Measurements from ENCODE around the gene WBP4. TPM values are rescaled to one million over a fixed set of nuclear protein-coding genes. Genes with fewer than 3 reads are reported as not detected.

WBP4 gene
- total and polyA plus RNA-seq, 9 of the 15 experiments (the other 6 are each of a cell fraction or from before 2014, with no cell fraction given): 5.5 to 12.2 (median 7.9) TPM

GRCh38 chr13:41019011-41019487 is 42.3 kb upstream of the WBP4 start, which contains the start of gene ELF1 (continued):
- TF ChIP-seq TCF7 (IDR thresholded peaks at IDR 0.05; ENCODE audit: borderline replicate concordance): no peak
- no peak for TF ChIP-seq HDAC8 (tag; IDR thresholded peaks at IDR 0.05)
- no peak for TF ChIP-seq SETDB1 (IDR thresholded peaks at IDR 0.05; ENCODE audit: low read length)
- peak; percentile 56; the same call in 1 of the 2 replicates for TF ChIP-seq HDAC2 (IDR thresholded peaks at IDR 0.05)
- TF ChIP-seq DDX20 (tag; IDR thresholded peaks at IDR 0.05; ENCODE audit: low read depth): 0 out of 2 replicates have a peak, but pooled peaks have one; percentile 31
- no peak for TF ChIP-seq ZNF395 (CRISPR knock-in tag; IDR thresholded peaks at IDR 0.05)
- no peak for TF ChIP-seq SNAPC5 (CRISPR knock-in tag; IDR thresholded peaks at IDR 0.05)
- no peak for TF ChIP-seq SAFB2 (IDR thresholded peaks at IDR 0.05; ENCODE audit: borderline replicate concordance, low read depth, low read length, severe bottlenecking)
- TF ChIP-seq NFRKB (IDR thresholded peaks at IDR 0.05; ENCODE audit: low read depth): peak; percentile 96
- no peak for TF ChIP-seq POLR2AphosphoS5 (IDR thresholded peaks at IDR 0.05; ENCODE audit: control insufficient read depth, insufficient read depth, low read depth, low read length)
- no peak for TF ChIP-seq ZNF280A (IDR thresholded peaks at IDR 0.05; ENCODE audit: low read depth, partially characterized antibody)
- no peak for TF ChIP-seq MECOM (CRISPR knock-in tag; IDR thresholded peaks at IDR 0.05)
- TF ChIP-seq MYNN (IDR thresholded peaks at IDR 0.05): peak; percentile 66
- no peak for TF ChIP-seq MYNN (CRISPR knock-in tag; IDR thresholded peaks at IDR 0.05)
- peak; percentile 43; the same call in 1 of the 2 replicates for TF ChIP-seq SOX6 (IDR thresholded peaks at IDR 0.05)
- no peak for TF ChIP-seq ETV5 (CRISPR knock-in tag; IDR thresholded peaks at IDR 0.05; ENCODE audit: low read depth)
- no peak for TF ChIP-seq CHCHD3 (CRISPR knock-in tag; IDR thresholded peaks at IDR 0.05)
- no peak for TF ChIP-seq SIX5 (IDR thresholded peaks at IDR 0.05; ENCODE audit: borderline replicate concordance in 1 of 2, insufficient read depth in 1 of 2, low read depth in 1 of 2, low read length in 2 of 2)
- no peak for TF ChIP-seq CTCF (IDR thresholded peaks at IDR 0.05 in 2 of 3, conservative IDR thresholded peaks at IDR 0.05 in 1 of 3; ENCODE audit: insufficient read depth in 2 of 3, low read depth in 1 of 3, low read length in 3 of 3)

Data from K562 (cell line).